Germinal center (tissue), 1 donor: ENCODE data around the gene RNF17.
A peak's percentile ranks its signal among the peaks of the same experiment; 100 is the strongest.

ENCODE experiments used
- DNase-seq: peaks from one replicate; pipeline ENCODE4 v3.0.0; 2012; ENCODE audit warnings: mixed read lengths, low spot score

Gene RNF17

DNA sequence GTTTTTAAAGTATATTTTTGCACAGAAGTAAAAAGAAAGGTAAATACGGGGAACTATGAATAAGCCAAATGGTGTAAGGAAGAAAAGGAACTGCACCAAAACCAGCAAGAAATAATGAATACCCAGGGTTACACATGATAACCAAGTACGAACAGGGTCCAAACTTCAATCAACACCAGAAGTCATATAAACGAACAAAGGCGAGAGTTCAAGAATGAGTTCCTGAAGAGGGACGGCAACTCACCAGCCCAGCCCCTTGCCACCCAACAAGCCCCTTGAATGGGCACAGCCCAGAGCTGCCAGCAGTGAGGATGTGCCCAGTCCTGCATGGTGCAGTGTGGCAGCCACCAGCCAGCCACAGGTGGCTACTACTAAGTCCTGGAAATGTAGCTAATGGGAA is 132.1 kb downstream of the RNF17 start:
- DNase-seq: no peak

DNA sequence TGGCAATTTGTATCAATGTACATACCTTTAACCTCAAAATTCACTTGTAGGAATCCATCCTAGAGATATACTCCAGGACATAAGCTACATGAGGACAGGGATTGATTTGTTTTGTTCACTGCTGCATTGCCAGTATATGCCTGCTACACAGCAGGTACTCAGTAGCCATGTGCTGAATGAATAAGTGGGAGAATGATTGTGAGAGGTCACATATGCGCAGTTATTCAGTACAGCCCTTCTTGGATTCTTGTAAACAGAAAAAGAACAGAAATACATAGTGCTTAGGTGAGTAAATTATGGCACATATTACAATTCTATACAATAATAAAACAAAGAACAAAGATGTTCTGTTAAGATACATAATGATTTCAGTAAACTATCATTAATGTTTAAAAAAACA is 133.3 kb downstream of the RNF17 start:
- DNase-seq: no peak

DNA sequence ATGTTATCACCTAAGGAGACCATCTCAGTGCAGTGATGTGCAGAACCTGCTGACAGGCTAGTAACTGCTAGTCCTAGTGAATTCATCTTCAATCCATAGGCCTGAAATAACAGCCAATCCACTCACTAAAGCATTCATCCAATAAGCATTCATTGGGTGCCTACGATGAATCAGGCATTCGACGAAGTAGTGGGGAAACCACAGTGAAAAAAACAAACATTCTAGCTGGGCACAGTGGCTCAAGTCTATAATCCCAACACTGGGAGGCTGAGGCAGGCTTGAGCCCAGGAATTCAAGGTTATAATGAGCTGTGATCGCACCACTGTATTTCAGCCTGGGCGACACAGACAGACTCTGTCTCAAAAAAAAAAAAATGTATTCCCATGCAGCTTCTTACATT is 135.6 kb downstream of the RNF17 start:
- DNase-seq: no peak

DNA sequence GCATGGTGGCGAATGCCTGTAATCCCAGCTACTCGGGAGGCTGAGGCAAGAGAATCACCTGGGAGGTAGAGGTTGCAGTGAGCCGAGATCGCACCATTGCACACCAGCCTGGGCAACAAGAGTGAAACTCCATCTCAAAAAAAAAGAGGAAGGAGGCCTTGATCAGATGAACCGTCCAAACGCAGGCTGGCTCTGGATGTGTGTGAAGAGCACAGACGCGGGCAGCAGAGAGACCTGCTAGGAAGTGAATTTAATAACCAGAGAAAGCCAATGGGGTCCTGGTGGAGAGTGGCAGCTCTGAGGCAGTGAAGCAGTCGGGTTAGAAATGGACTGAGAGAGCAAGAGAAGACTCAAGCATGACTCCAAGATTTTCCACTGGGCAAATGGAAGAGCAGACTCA is 136.5 kb downstream of the RNF17 start:
- peak; percentile 43 for DNase-seq

DNA sequence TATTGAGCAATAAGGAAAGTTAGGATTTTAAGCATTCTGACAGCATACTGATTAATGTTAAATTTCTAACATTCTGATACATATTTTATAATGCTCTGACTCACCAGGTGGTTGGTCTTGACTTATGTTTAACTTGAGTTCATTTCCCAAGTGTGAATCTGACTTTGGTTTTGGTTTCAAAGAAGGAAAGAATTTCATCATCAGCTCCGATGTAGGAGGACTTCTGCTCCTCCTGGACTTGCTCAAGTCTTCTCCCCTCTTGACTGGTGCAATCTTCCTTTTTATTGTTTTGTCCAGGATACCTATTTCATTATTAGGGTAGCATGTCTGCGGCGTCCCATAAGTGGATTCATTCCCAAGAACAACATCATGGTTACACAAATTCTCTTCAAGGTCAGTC is 141.3 kb downstream of the RNF17 start:
- DNase-seq: no peak

DNA sequence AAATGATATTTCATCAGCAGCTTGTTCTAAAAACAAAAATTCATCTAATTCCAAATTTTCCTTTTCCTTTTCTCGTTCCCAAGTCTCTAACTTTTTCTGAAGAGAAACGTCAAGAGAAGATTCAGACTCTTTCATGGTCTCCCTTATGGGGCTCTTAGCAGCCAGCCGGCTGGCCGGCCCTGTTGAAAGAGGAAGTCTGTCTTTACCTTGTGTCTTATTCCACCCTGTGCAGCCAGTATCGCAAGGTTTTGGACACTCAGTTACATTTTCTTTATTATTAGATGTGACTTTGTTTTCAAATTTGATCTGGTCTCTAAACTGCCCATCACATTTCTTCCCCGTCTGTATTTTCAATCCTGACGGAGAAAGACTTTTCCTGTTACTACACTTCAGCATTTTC is 142.3 kb downstream of the RNF17 start:
- DNase-seq: no peak

DNA sequence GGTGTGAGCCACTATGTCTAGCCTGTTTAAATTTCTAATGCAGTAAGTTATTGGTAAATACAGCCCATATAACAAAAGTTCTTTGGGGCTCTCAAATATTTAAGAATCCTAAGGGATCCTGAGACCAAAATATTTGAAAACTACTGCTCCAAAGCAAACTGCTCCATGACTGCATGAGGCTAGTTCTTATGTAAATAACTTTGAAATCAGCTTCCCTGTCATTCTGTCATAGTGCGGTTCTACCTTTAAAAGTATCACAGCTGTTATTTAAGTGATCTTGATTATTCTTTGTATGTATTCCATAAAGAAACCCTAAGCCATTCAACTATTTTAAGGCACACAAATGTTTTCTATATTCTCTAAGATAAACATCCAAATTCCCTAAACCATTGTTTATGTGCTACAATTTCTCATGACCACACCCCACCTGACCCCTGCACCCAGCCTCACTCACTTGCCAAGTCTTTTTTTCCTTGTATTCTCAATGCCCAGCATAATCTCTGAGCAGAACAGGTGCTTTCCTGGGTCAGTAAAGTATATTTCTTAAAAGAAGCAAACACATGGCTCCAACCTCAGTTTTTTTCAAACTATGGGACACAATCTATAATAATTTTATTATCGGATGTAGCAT is 146.6 kb downstream of the RNF17 start:
- no peak for DNase-seq

DNA sequence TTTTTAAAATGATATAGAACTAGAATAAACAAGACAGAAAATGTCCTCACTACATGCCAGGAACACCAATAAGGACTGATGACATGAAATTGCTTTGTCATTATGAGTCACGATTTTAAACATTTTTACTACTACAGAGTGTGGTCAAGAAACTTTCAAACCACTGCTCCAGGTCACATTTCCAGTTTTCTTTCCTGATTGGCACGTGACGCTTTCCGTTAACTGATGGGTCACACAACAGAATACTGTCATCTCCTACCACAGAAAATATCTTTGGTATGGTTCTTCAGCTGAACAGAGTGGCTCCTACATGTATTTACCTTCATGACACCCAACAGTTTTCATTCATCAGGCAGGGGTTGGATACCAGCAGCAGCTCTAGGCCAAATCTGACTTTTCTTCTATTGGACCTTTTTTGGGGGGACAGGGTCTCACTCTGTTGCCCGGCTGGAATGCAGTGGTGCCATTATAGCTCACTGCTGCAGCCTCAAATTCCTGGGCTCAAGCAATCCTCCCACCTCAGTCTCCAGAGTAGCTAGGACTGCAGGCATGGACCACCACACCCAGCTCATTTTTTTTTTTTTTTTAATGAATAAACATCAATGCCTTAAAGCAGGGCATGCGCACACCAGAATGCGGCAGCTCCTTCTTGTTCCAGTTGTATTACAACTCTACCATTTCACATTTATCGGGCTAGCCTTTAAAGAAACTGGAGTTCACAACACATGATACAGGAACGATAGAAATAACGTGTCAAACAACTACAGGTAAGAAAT is 147.4 kb downstream of the RNF17 start:
- DNase-seq: no peak

DNA sequence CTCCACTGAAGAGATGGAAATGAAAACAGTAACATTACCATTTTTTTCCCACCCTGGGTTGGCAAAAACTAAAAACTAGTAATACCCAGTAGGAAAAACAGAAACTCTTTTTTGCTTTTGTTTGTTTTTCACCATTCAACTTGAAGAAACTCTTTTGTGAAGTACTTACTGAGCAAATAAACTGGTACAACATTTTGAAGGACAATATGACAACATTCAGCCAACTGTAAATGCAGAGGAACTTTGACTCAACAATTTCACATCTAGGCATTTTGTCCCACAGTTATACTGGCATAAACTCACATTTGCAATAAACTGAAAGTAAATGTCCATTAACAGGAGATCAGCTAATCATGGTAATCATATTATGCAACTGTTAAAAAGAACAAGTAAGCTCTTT is 152.5 kb downstream of the RNF17 start:
- no peak for DNase-seq

DNA sequence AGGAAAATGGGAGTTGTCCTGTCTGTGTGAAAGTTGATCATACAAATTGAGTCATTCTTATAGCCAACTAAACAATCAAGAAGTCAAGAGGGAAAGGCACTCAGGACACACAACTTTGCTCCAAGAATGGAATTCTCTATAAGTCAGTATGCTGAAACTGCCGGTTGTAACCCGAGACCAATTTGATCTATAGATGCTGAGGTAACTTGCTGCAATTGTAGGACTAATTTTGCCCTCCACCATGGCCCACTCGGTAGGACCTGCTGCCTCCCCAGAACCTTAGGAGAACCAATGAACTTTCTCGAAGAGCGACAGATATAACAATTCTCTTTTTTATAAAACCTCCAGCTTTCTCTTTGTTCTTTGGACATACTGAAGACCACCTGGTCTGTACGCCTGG is 157.0 kb downstream of the RNF17 start:
- no peak for DNase-seq

DNA sequence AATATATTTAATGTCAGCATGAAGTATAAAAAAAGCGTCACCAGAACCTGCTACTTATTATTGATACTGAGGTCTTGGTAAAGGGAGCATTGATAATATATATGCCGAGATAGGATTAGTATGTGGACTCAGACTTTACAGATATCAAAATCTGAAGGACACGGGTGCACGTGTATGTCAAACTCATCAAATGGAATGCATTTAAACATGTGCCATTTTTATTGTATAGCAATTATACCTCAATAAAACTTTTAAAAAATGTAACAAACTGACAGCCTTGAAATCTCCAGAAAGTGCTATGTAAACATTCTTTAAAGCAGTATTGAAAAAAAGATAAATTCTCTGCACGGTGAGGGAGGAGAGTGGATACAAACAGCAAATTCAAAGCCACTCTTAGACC is 157.9 kb downstream of the RNF17 start:
- DNase-seq: no peak

DNA sequence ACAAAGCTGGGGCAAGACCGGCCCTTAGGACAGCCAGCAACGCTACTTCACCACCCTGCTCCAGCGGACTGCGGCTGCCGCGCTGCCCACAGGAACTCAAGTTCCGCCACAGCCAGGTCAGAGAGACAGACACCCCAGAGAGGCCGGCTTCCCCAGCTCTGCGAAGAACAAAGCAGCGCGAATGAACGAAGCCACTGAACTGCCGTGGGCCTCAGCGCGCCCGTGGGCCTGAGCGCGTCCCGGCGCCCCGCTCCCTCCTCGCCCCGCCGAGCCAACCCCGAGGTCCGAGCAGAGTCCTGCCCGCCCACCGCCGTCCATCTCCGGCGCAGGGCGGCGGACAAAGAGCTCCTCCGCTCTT is 158.4 kb downstream of the RNF17 start:
- peak; percentile 30 for DNase-seq

DNA sequence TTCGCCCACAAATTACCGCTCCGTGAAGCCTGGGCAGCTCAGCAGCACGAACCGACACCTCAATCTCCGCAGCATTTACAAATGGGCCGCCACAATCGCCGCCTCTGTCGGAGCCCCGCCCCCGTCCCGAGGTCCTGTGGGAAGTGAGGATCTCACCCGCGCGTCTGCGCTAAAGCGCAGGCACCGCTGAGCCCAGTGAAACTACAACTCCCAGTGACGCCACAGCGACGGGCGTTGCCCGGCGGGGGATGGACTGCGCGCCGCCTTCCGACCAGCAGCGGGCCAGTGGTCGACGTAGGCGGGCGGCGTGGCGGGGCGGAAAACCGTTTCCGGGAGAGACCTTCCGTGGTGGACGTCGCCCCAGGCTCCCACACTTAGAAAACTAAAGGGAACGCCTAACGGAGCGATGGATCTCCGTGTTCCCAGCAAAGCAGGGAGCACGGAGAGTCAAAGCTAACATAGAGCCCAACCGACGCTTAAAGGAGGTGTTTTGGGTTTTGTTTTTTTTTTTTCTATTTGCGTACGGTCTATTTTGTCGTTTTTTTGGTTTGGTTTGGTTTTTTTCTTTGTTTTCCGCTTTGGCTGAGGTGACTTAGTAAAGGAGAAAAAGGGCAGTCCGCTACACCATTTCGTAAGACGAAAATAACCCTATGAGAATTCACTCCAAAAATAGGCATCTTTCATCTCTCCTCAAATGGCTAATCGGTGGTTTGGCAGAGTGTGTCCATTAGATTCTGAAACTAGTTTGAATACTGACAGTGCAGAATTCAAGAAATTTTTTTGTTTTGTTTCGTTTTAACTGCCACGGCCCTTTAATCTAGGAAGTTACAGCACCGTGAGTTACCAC is 159.0 kb downstream of the RNF17 start:
- peak; percentile 89 for DNase-seq

DNA sequence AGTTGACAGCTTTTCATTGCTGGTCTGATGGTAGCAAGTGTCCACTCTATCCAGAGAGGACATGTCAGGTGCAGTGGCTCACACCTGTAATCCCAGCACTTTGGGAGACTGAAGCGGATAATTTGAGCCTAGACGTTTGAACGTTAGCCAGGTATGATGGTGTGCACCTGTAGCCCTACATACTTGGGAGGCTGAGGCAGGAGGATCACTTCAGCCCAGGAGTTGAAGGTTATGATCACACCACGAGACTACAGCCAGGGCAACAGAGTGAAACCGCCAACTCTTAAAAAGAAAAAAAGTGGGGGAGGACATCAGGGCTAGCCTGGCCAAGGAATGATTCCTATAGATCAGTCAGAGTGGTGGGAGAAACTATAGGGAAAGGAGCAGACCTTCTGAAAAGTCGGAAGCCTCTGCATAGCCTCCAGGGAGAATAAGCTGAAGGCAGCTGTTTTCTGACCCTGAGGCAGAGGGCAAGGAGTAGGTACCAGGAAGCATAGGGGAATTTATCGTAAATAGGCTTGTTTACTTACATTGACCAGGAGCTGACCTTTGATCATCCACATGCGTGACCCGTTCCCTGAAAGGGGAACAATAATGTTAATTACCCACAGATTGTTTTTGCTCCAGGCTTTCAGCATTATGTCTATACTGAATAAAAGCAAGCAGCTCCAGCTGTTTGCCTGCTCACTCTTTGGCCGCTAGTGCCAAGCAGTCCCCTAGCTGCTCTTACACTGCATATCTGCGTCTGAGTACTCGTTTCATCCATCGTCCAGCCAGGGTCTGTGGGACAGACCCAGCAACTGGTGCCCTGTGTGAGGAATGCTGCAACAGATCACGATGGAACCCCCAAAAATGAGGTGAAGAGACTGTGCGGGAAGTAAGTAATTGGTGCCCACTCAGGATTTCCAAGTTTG is 161.6 kb downstream of the RNF17 start:
- no peak for DNase-seq

DNA sequence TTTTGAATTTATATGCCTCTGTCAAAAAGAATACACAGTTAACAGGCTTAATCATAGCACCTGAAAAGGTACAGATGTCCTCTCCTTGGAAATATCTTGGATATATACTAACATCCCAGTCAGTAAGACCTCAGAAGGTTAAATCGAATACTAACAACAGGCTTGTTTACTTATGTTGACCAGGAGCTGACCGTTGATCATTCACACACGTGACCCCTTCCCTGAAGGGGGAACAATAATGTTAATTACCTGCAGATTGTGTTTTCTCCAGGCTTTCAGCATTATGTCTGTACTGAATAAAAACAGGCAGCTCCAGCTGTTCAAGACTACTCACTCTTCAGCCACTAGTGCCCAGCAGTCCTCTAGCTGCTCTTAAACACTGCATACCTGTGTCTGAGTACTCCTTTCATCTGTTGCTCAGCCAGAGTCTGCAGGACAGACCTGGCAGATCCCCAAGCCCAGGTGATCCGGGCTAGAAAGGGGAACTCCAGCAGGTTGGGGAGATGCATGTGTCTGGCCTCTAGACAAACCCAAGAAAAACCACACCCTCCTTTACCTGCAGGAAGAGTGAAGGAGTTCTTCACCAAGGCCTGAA is 163.9 kb downstream of the RNF17 start:
- DNase-seq: no peak

DNA sequence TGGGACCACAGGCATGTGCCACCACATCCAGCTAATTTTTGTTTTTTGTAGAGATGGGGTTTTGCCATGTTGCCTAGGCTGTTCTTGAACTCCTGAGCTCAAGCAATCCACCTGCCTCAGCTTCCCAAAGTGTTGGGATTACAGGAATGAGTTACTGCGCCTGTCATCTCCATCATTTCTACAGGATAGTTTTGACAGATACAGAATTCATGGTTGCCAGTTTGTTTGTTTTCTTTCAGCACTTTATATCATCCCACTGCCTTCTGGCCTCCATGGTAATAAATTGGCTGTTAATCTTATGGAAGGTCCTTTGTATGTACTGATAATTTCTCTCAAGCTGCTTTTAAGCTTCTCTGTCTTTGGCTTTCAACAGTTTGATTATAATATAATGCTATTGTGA is 165.2 kb downstream of the RNF17 start:
- no peak for DNase-seq
